ENCODE results near the gene VTA1. TPM values are rescaled to one million over a fixed set of nuclear protein-coding genes. Genes with fewer than 3 reads are reported as not detected.
"Not testable (repeated sequence)": the region's sequence is repeated elsewhere in the genome, so short reads cannot be mapped to it uniquely, and the experiment has no call there.

The VTA1 gene
- polyA plus RNA-seq, 4 donors = 42.0 to 73.9 (median 47.1) TPM

GRCh38 chr6:142155895-142156757 is 9.1 kb downstream of the VTA1 start:
- Histone ChIP-seq H3K36me3 (ENCODE audit: control insufficient read depth in 3 of 3, insufficient read depth in 2 of 3, low read depth in 1 of 3, low read length in 3 of 3) (peaks cover 0 to 7% (median 0%) of the 10 kb centered on the region in 3 donors), H3K4me3 (ENCODE audit: low read depth in 1 of 3, low read length in 3 of 3) (peak overlapping the region in 1 of 3 donors; percentile 4), H3K27me3 (ENCODE audit: control insufficient read depth in 3 of 3, insufficient read depth in 3 of 3, low read length in 3 of 3) (no peaks in the 10 kb centered on the region), H3K9me3 (ENCODE audit: control insufficient read depth in 2 of 2, insufficient read depth in 1 of 2, low read depth in 1 of 2, low read length in 1 of 2) (no peaks in the 10 kb centered on the region), H3K4me1 (ENCODE audit: control insufficient read depth in 3 of 3, insufficient read depth in 2 of 3, low read depth in 1 of 3, low read length in 2 of 3) (peaks cover 0 to 4% (median 0%) of the 10 kb centered on the region in 3 donors), H3K27ac (ENCODE audit: low read depth in 1 of 3, low read length in 2 of 3) (no peak overlapping the region)
- FAIRE-seq (peak; percentile 26), DNase-seq (peak; percentile 45)
- 30 to 43% (median 37%) methylated on average over 5 of the region's 5 CpGs for WGBS, 3 donors

GRCh38 chr6:142156758-142157068 is 9.7 kb downstream of the VTA1 start:
- not testable (repeated sequence) for H3K27ac ChIP-seq (ENCODE audit: low read depth in 1 of 3, low read length in 2 of 3); H3K27me3 ChIP-seq (ENCODE audit: control insufficient read depth in 3 of 3, insufficient read depth in 3 of 3, low read length in 3 of 3); H3K4me1 ChIP-seq (ENCODE audit: control insufficient read depth in 3 of 3, insufficient read depth in 2 of 3, low read depth in 1 of 3, low read length in 2 of 3); FAIRE-seq; DNase-seq; H3K9me3 ChIP-seq (ENCODE audit: control insufficient read depth in 2 of 2, insufficient read depth in 1 of 2, low read depth in 1 of 2, low read length in 1 of 2); H3K36me3 ChIP-seq (ENCODE audit: control insufficient read depth in 3 of 3, insufficient read depth in 2 of 3, low read depth in 1 of 3, low read length in 3 of 3); H3K4me3 ChIP-seq (ENCODE audit: low read depth in 1 of 3, low read length in 3 of 3)
- 86 to 96% (median 86%) methylated on average over 4 of the region's 4 CpGs for WGBS, 3 donors

GRCh38 chr6:142162780-142163179 is 15.7 kb downstream of the VTA1 start:
- 57 to 81% (median 64%) methylated on average over 1 of the region's 1 CpG for WGBS, 3 donors
- no peak overlapping the region for H3K4me3 ChIP-seq (ENCODE audit: low read depth in 1 of 3, low read length in 3 of 3)
- peaks cover 0 to 4% (median 0%) of the 10 kb centered on the region in 3 donors for H3K4me1 ChIP-seq (ENCODE audit: control insufficient read depth in 3 of 3, insufficient read depth in 2 of 3, low read depth in 1 of 3, low read length in 2 of 3)
- no peak for FAIRE-seq
- H3K9me3 ChIP-seq (ENCODE audit: control insufficient read depth in 2 of 2, insufficient read depth in 1 of 2, low read depth in 1 of 2, low read length in 1 of 2) = no peaks in the 10 kb centered on the region
- H3K36me3 ChIP-seq (ENCODE audit: control insufficient read depth in 3 of 3, insufficient read depth in 2 of 3, low read depth in 1 of 3, low read length in 3 of 3) = peaks cover 0 to 11% (median 2%) of the 10 kb centered on the region in 3 donors
- no peak for DNase-seq
- H3K27me3 ChIP-seq (ENCODE audit: control insufficient read depth in 3 of 3, insufficient read depth in 3 of 3, low read length in 3 of 3) = no peaks in the 10 kb centered on the region
- H3K27ac ChIP-seq (ENCODE audit: low read depth in 1 of 3, low read length in 2 of 3) = no peak overlapping the region

DNA sequence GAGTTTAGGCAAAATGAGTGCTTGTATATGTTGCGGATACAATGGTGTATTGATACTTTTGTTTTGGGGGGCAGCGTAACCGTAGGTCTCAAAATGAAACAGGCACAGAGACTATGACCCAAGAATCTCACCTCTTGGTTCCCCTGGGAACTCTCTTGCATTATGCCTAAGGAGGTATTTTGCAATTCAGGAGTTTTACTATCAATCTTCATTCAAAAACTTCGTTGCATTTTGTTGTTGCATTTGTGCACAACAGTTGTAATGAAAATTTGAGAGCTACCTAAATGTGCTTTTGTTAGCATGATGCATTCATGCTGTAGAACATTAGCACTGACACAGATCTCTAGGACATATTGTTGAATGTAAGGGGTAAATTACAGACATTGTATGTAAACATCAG is 18.2 kb downstream of the VTA1 start:
- no peak for FAIRE-seq
- 86 to 88% (median 86%) methylated on average over 4 of the region's 4 CpGs for WGBS, 3 donors
- H3K27me3 ChIP-seq (ENCODE audit: control insufficient read depth in 3 of 3, insufficient read depth in 3 of 3, low read length in 3 of 3) = no peaks in the 10 kb centered on the region

GRCh38 chr6:142167071-142167470 is 20.0 kb downstream of the VTA1 start:
- Histone ChIP-seq H3K4me1 (ENCODE audit: control insufficient read depth in 3 of 3, insufficient read depth in 2 of 3, low read depth in 1 of 3, low read length in 2 of 3) (peaks cover 0 to 4% (median 0%) of the 10 kb centered on the region in 3 donors), H3K4me3 (ENCODE audit: low read depth in 1 of 3, low read length in 3 of 3) (no peak overlapping the region), H3K36me3 (ENCODE audit: control insufficient read depth in 3 of 3, insufficient read depth in 2 of 3, low read depth in 1 of 3, low read length in 3 of 3) (peaks cover 0 to 14% (median 2%) of the 10 kb centered on the region in 3 donors), H3K9me3 (ENCODE audit: control insufficient read depth in 2 of 2, insufficient read depth in 1 of 2, low read depth in 1 of 2, low read length in 1 of 2) (no peaks in the 10 kb centered on the region), H3K27ac (ENCODE audit: low read depth in 1 of 3, low read length in 2 of 3) (no peak overlapping the region), H3K27me3 (ENCODE audit: control insufficient read depth in 3 of 3, insufficient read depth in 3 of 3, low read length in 3 of 3) (no peaks in the 10 kb centered on the region)
- WGBS, 3 donors = 64 to 71% (median 69%) methylated on average over 3 of the region's 3 CpGs
- FAIRE-seq (no peak), DNase-seq (peak in 1 of 2 donors; percentile 46)

More for the DNA sequence above, 18.2 kb downstream of the VTA1 start:
- Histone ChIP-seq H3K4me3 (ENCODE audit: low read depth in 1 of 3, low read length in 3 of 3) (no peak overlapping the region), H3K9me3 (ENCODE audit: control insufficient read depth in 2 of 2, insufficient read depth in 1 of 2, low read depth in 1 of 2, low read length in 1 of 2) (no peaks in the 10 kb centered on the region), H3K4me1 (ENCODE audit: control insufficient read depth in 3 of 3, insufficient read depth in 2 of 3, low read depth in 1 of 3, low read length in 2 of 3) (peaks cover 0 to 4% (median 0%) of the 10 kb centered on the region in 3 donors), H3K36me3 (ENCODE audit: control insufficient read depth in 3 of 3, insufficient read depth in 2 of 3, low read depth in 1 of 3, low read length in 3 of 3) (peaks cover 0 to 10% (median 2%) of the 10 kb centered on the region in 3 donors), H3K27ac (ENCODE audit: low read depth in 1 of 3, low read length in 2 of 3) (no peak overlapping the region)
- DNase-seq = no peak

- Histone ChIP-seq H3K4me1 (ENCODE audit: control insufficient read depth in 3 of 3, insufficient read depth in 2 of 3, low read depth in 1 of 3, low read length in 2 of 3) (peaks cover 0 to 4% (median 0%) of the 10 kb centered on the region in 3 donors), H3K27ac (ENCODE audit: low read depth in 1 of 3, low read length in 2 of 3) (no peak overlapping the region), H3K27me3 (ENCODE audit: control insufficient read depth in 3 of 3, insufficient read depth in 3 of 3, low read length in 3 of 3) (no peaks in the 10 kb centered on the region), H3K4me3 (ENCODE audit: low read depth in 1 of 3, low read length in 3 of 3) (no peak overlapping the region), H3K36me3 (ENCODE audit: control insufficient read depth in 3 of 3, insufficient read depth in 2 of 3, low read depth in 1 of 3, low read length in 3 of 3) (peaks cover 0 to 14% (median 2%) of the 10 kb centered on the region in 3 donors), H3K9me3 (ENCODE audit: control insufficient read depth in 2 of 2, insufficient read depth in 1 of 2, low read depth in 1 of 2, low read length in 1 of 2) (no peaks in the 10 kb centered on the region)
- DNase-seq (no peak), FAIRE-seq (no peak)
- WGBS, 3 donors = 80 to 94% (median 90%) methylated on average over 2 of the region's 2 CpGs
Measured at GRCh38 chr6:142167486-142167885, 20.4 kb downstream of the VTA1 start.

GRCh38 chr6:142171351-142171750 is 24.3 kb downstream of the VTA1 start:
- H3K4me1 ChIP-seq (ENCODE audit: control insufficient read depth in 3 of 3, insufficient read depth in 2 of 3, low read depth in 1 of 3, low read length in 2 of 3) = no peaks in the 10 kb centered on the region
- H3K36me3 ChIP-seq (ENCODE audit: control insufficient read depth in 3 of 3, insufficient read depth in 2 of 3, low read depth in 1 of 3, low read length in 3 of 3) = peaks cover 0 to 23% (median 14%) of the 10 kb centered on the region in 3 donors
- no peak overlapping the region for H3K27ac ChIP-seq (ENCODE audit: low read depth in 1 of 3, low read length in 2 of 3)
- peak; percentile 36 for FAIRE-seq
- no peaks in the 10 kb centered on the region for H3K27me3 ChIP-seq (ENCODE audit: control insufficient read depth in 3 of 3, insufficient read depth in 3 of 3, low read length in 3 of 3)
- DNase-seq = peak; percentile 9 to 26
- H3K9me3 ChIP-seq (ENCODE audit: control insufficient read depth in 2 of 2, insufficient read depth in 1 of 2, low read depth in 1 of 2, low read length in 1 of 2) = no peaks in the 10 kb centered on the region
- H3K4me3 ChIP-seq (ENCODE audit: low read depth in 1 of 3, low read length in 3 of 3) = no peak overlapping the region

DNA sequence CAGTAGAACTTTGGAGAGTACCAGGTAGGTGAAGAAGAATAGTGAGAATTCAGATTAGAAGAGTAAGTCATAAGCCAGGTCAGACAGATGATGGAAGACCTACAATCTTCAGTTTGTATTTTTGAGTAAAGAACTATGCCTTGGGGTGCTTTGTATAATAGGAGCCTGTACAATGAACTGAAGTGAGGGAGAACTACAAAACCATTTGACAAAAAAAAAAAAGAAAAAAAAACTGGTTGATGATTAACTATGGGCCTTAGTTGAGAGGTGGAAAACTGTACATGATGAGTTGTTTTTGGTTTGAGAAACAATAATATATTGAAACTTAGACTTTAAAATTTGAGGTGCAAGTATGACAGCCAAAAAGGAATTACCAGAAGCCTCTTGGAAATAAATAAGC is 25.7 kb downstream of the VTA1 start:
- Histone ChIP-seq H3K36me3 (ENCODE audit: control insufficient read depth in 3 of 3, insufficient read depth in 2 of 3, low read depth in 1 of 3, low read length in 3 of 3) (peaks cover 0 to 18% (median 16%) of the 10 kb centered on the region in 3 donors), H3K9me3 (ENCODE audit: control insufficient read depth in 2 of 2, insufficient read depth in 1 of 2, low read depth in 1 of 2, low read length in 1 of 2) (peaks cover 0 to 3% of the 10 kb centered on the region in 2 donors), H3K4me3 (ENCODE audit: low read depth in 1 of 3, low read length in 3 of 3) (no peak overlapping the region), H3K27me3 (ENCODE audit: control insufficient read depth in 3 of 3, insufficient read depth in 3 of 3, low read length in 3 of 3) (no peaks in the 10 kb centered on the region), H3K27ac (ENCODE audit: low read depth in 1 of 3, low read length in 2 of 3) (no peak overlapping the region), H3K4me1 (ENCODE audit: control insufficient read depth in 3 of 3, insufficient read depth in 2 of 3, low read depth in 1 of 3, low read length in 2 of 3) (no peaks in the 10 kb centered on the region)
- FAIRE-seq = no peak
- no peak for DNase-seq
